Kidney (tissue), 14 donors: ENCODE measurements around the gene PLCL2. TPM values are rescaled to one million over a fixed set of nuclear protein-coding genes. Genes with fewer than 3 reads are reported as not detected.

Experiments
- DNase-seq, 5 donors: peaks; one replicate each; pipeline ENCODE4 v3.0.0-alpha.2; 2013 to 2020
- FAIRE-seq: peaks from 2 replicates; lab custom pipeline; 2012; peaks lifted over from hg19 to GRCh38; lab: Jason Lieb, UNC
- H3K27ac ChIP-seq, 2 donors: one replicate each; pipeline ENCODE4 v1.7.0; 2013; ENCODE audit warnings: low read depth in 2 of 2, low read length in 2 of 2, inconsistent platforms in 1 of 2
- H3K27me3 ChIP-seq: one replicate; pipeline ENCODE4 v1.7.1; 2013; ENCODE audit warnings: low read length, inconsistent platforms; ENCODE audit not compliant: control insufficient read depth, insufficient read depth
- H3K36me3 ChIP-seq, 3 donors: one replicate each; pipeline versions ENCODE4 v1.7.0 to v1.7.1; 2013; ENCODE audit warnings: low read length in 3 of 3, control low read depth in 1 of 3, inconsistent platforms in 1 of 3; ENCODE audit not compliant: insufficient read depth in 3 of 3, control insufficient read depth in 2 of 3
- H3K4me1 ChIP-seq, 3 donors: one replicate each; pipeline versions ENCODE4 v1.7.0 to v1.7.1; 2013; ENCODE audit warnings: low read length in 3 of 3, inconsistent platforms in 1 of 3, low read depth in 1 of 3; ENCODE audit not compliant: control insufficient read depth in 2 of 3, insufficient read depth in 2 of 3
- H3K4me3 ChIP-seq, 3 donors: one replicate each; pipeline versions ENCODE4 v1.7.0 to v1.8.1; 2013; ENCODE audit warnings: low read length in 3 of 3, control low read depth in 1 of 3, inconsistent platforms in 1 of 3
- H3K9ac ChIP-seq, 3 donors: one replicate each; pipeline versions ENCODE4 v1.7.0 to v1.7.1; 2013; ENCODE audit warnings: low read length in 3 of 3, control low read depth in 1 of 3, inconsistent platforms in 1 of 3
- H3K9me3 ChIP-seq, 3 donors: one replicate each; pipeline versions ENCODE4 v1.7.0 to v1.7.1; 2013; ENCODE audit warnings: low read length in 3 of 3, control low read depth in 1 of 3, inconsistent platforms in 1 of 3; ENCODE audit not compliant: control insufficient read depth in 2 of 3, insufficient read depth in 1 of 3
- CTCF ChIP-seq: IDR thresholded peaks from 3 replicates; pipeline ENCODE4 v1.5.1; 2012; ENCODE audit warnings: mild to moderate bottlenecking, moderate library complexity, borderline replicate concordance; ENCODE audit not compliant: insufficient read depth; ENCODE audit errors: extremely low read depth
- intact Hi-C: fragments of 100-400 bp; cut with DNase I; formaldehyde crosslinking; loops from one replicate; pipeline ENCODE4 v1.11.1; 2022
- polyA plus RNA-seq: library from polyadenylated mRNA; stranded (reverse); fragments of 350-450 nt; fragmentation: Illumina TruSeq; extraction: RNeasy Lipid Tissue Mini Kit (QIAGEN cat#74804); gene quantifications from one replicate; pipeline ENCODE4 v1.2.3, GENCODE V29; 2014; ENCODE audit warnings: low read depth, low replicate concordance; ENCODE audit not compliant: insufficient read depth
- total RNA-seq: library from RNA; stranded (reverse); fragmentation: NEBNext Ultra II Directional; extraction: Animal tissue kit (Norgen Biotek cat#: 25700); gene quantifications from one replicate; pipeline ENCODE4 v1.2.1, GENCODE V29; 2021
- donor health status: control.
- donor health status: control.
- donor health status: control.
- donor health status: control.
- donor health status: control.
- donor health status: DM: yes; HTN: yes; CAD: no.
- donor health status: Normal renal cell carcinoma (clear cell type).

The PLCL2 gene
- total and polyA plus RNA-seq, 2 donors from 2014 or later: 10.5 to 19.1 TPM

- intact Hi-C loops: no loop called here
- TF ChIP-seq CTCF: no peak
- H3K4me1 ChIP-seq: no peaks in the 10 kb centered on the region
- H3K4me3 ChIP-seq: no peak overlapping the region
- no peak for DNase-seq
- H3K27ac ChIP-seq: no peak overlapping the region
- FAIRE-seq: no peak
- no peak overlapping the region for H3K9ac ChIP-seq
- no peaks in the 10 kb centered on the region for H3K36me3 ChIP-seq
- no peaks in the 10 kb centered on the region for H3K27me3 ChIP-seq
- H3K9me3 ChIP-seq: no peaks in the 10 kb centered on the region
Measured at GRCh38 chr3:17088602-17089313, 204.0 kb downstream of the PLCL2 start.

- Histone ChIP-seq H3K9me3 (no peaks in the 10 kb centered on the region), H3K4me1 (no peaks in the 10 kb centered on the region), H3K36me3 (no peaks in the 10 kb centered on the region), H3K4me3 (no peak overlapping the region), H3K27ac (no peak overlapping the region), H3K9ac (no peak overlapping the region), H3K27me3 (no peaks in the 10 kb centered on the region)
- intact Hi-C loops: no loop called here
- no peak for TF ChIP-seq CTCF
- DNase-seq: no peak
- no peak for FAIRE-seq
Measured at GRCh38 chr3:17089314-17089700, 204.6 kb downstream of the PLCL2 start.

- no peaks in the 10 kb centered on the region for H3K9me3 ChIP-seq
- TF ChIP-seq CTCF: no peak
- no peak overlapping the region for H3K27ac ChIP-seq
- no peaks in the 10 kb centered on the region for H3K27me3 ChIP-seq
- FAIRE-seq (no peak), DNase-seq (no peak)
- no peaks in the 10 kb centered on the region for H3K4me1 ChIP-seq
- no peaks in the 10 kb centered on the region for H3K36me3 ChIP-seq
- intact Hi-C loops: no loop called here
- no peak overlapping the region for H3K4me3 ChIP-seq
- no peak overlapping the region for H3K9ac ChIP-seq
Measured at GRCh38 chr3:17090280-17090983, 205.7 kb downstream of the PLCL2 start.
